Measurements from ENCODE around the gene PKIB. TPM values are rescaled to one million over a fixed set of nuclear protein-coding genes. Genes with fewer than 3 reads are reported as not detected.

The PKIB gene
- total and polyA plus RNA-seq, 2 donors (not counting 3 experiments of a cell fraction or from before 2014, with no cell fraction given): not detected

DNA sequence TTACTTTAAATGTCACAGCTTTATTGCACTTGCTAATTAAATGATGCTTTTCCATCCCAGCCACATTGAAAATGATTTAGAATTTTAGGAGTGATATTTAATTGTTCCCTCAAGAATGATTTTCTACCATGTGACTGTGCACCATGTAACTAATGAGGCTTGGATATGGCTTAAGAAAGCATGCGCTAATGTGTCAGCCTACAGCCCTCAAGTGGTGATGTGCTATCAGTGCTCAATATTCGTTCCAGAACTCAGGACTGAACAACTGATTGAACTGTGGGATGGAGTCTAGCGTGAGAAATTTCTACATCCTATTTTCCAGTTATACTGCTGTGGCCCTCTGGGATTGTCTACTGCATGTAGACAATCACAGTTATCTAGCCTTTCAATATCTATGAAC is 71.5 kb downstream of the PKIB start:
- Histone ChIP-seq H3K79me2 (ENCODE audit: control insufficient read depth, insufficient read depth, low read length) (no peaks in the 10 kb centered on the region), H3K9me3 (replicated peaks; ENCODE audit: control insufficient read depth, insufficient read depth, low read length) (no peaks in the 10 kb centered on the region), H3K4me3 (replicated peaks in 1 of 3; ENCODE audit: insufficient read depth in 1 of 3, low read depth in 1 of 3, low read length in 3 of 3) (no peak overlapping the region), H3K9ac (replicated peaks; ENCODE audit: extremely low read depth, insufficient read depth, low read length) (no peak overlapping the region), H3K4me2 (ENCODE audit: insufficient read depth, low read length) (no peak overlapping the region), H4K20me1 (replicated peaks; ENCODE audit: control insufficient read depth, extremely low read depth, insufficient read depth, low read length) (no peaks in the 10 kb centered on the region), H3K4me1 (ENCODE audit: control insufficient read depth, extremely low read depth, insufficient read depth, low read length) (no peaks in the 10 kb centered on the region), H3K27ac (ENCODE audit: insufficient read depth, low read depth, low read length) (no peak overlapping the region), H3K27me3 (ENCODE audit: control insufficient read depth in 2 of 2, insufficient read depth in 2 of 2, low read length in 2 of 2) (no peaks in the 10 kb centered on the region), H2AFZ (ENCODE audit: low read depth, low read length) (no peak overlapping the region), H3K9me1 (replicated peaks; ENCODE audit: control insufficient read depth, extremely low read depth, insufficient read depth, low read length) (no peaks in the 10 kb centered on the region), H3K36me3 (ENCODE audit: control insufficient read depth in 2 of 2, extremely low read depth in 1 of 2, insufficient read depth in 2 of 2, low read length in 2 of 2) (no peaks in the 10 kb centered on the region)
- ChIA-PET CTCF (no interaction called here), POLR2A (no interaction called here)
- TF ChIP-seq POLR2AphosphoS5 (IDR thresholded peaks at IDR 0.05; ENCODE audit: insufficient read depth, low read depth, low read length): no peak
- DNase-seq (ENCODE audit: low read depth, low spot score): no peak
- FAIRE-seq: no peak
- dilution Hi-C loops (cut with MboI; ENCODE audit: extremely low pct_ligation_motif_present, low sequenced_read_pairs) (no loop called here), intact Hi-C loops (cut with micrococcal nuclease) (no loop called here)
- no TSS peak for BruUV-seq (replicated peaks)

DNA sequence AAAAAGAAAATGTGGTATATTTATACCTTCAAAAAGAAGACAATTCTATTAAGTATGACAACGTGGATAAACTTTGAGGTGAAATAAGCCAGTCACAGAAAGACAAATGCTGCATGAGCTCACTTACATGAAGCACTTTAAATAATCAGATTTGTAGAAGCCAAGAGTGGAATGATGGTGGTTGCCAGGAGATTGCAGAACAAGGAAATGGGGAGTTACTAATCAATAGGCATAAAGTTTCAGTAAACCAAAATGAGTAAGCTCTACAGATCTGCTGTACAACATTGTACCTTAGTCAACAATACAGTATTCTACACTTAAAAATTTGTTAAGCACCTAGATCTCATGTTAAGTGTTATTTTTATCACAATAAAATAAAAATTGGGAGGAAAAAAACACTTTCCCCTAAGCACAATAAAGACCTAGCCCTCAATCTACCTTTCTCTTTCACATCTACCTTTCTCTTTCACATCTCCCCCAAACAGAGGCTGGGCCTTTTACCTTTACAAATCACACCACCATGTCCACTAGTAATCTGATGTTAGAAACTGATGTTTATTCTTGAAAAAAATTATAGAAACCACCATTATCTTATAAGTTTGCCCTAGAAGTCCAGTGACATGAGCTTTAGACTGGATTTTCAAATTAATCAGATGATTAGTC is 73.9 kb downstream of the PKIB start:
- FAIRE-seq: no peak
- no peaks in the 10 kb centered on the region for H3K4me1 ChIP-seq (ENCODE audit: control insufficient read depth, extremely low read depth, insufficient read depth, low read length)
- POLR2A ChIA-PET: no interaction called here
- no peak for DNase-seq (ENCODE audit: low read depth, low spot score)
- TF ChIP-seq, protein P1, sequence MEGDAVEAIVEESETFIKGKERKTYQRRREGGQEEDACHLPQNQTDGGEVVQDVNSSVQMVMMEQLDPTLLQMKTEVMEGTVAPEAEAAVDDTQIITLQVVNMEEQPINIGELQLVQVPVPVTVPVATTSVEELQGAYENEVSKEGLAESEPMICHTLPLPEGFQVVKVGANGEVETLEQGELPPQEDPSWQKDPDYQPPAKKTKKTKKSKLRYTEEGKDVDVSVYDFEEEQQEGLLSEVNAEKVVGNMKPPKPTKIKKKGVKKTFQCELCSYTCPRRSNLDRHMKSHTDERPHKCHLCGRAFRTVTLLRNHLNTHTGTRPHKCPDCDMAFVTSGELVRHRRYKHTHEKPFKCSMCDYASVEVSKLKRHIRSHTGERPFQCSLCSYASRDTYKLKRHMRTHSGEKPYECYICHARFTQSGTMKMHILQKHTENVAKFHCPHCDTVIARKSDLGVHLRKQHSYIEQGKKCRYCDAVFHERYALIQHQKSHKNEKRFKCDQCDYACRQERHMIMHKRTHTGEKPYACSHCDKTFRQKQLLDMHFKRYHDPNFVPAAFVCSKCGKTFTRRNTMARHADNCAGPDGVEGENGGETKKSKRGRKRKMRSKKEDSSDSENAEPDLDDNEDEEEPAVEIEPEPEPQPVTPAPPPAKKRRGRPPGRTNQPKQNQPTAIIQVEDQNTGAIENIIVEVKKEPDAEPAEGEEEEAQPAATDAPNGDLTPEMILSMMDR (IDR thresholded peaks at IDR 0.05; ENCODE audit: extremely low read depth in 1 of 2, insufficient read depth in 1 of 2, low read depth in 1 of 2, low read length in 2 of 2): no peak
- TF ChIP-seq POLR2A (IDR thresholded peaks at IDR 0.05; ENCODE audit: low read depth, low read length): no peak
- no peak for TF ChIP-seq MYC (IDR thresholded peaks at IDR 0.05; ENCODE audit: low read depth, low read length)
- TF ChIP-seq POLR2AphosphoS5 (IDR thresholded peaks at IDR 0.05; ENCODE audit: insufficient read depth, low read depth, low read length): no peak
- TF ChIP-seq, protein P2, sequence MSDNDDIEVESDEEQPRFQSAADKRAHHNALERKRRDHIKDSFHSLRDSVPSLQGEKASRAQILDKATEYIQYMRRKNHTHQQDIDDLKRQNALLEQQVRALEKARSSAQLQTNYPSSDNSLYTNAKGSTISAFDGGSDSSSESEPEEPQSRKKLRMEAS (IDR thresholded peaks at IDR 0.05; ENCODE audit: insufficient read depth, insufficient read length): no peak
- no peak for TF ChIP-seq EZH2 (IDR thresholded peaks at IDR 0.05; ENCODE audit: borderline replicate concordance, low read depth, low read length, severe bottlenecking)
- TF ChIP-seq JUN (IDR thresholded peaks at IDR 0.05; ENCODE audit: borderline replicate concordance, insufficient read depth, insufficient read length, low read depth): no peak
- TF ChIP-seq GATA2 (IDR thresholded peaks at IDR 0.05; ENCODE audit: insufficient read depth, insufficient read length, low read depth, low read length): no peak
- no peak for TF ChIP-seq FOS (IDR thresholded peaks at IDR 0.05; ENCODE audit: borderline replicate concordance, insufficient read depth, low read length)
- CTCF ChIA-PET: no interaction called here
- H4K20me1 ChIP-seq (replicated peaks; ENCODE audit: control insufficient read depth, extremely low read depth, insufficient read depth, low read length): no peaks in the 10 kb centered on the region
- H2AFZ ChIP-seq (ENCODE audit: low read depth, low read length): no peak overlapping the region
- H3K36me3 ChIP-seq (ENCODE audit: control insufficient read depth in 2 of 2, extremely low read depth in 1 of 2, insufficient read depth in 2 of 2, low read length in 2 of 2): no peaks in the 10 kb centered on the region
- H3K27me3 ChIP-seq (ENCODE audit: control insufficient read depth in 2 of 2, insufficient read depth in 2 of 2, low read length in 2 of 2): no peaks in the 10 kb centered on the region
- BruUV-seq (replicated peaks): no TSS peak
- H3K9me3 ChIP-seq (replicated peaks; ENCODE audit: control insufficient read depth, insufficient read depth, low read length): no peaks in the 10 kb centered on the region
- no peak overlapping the region for H3K9ac ChIP-seq (replicated peaks; ENCODE audit: extremely low read depth, insufficient read depth, low read length)
- intact Hi-C loops (cut with micrococcal nuclease): no loop called here
- H3K9me1 ChIP-seq (replicated peaks; ENCODE audit: control insufficient read depth, extremely low read depth, insufficient read depth, low read length): no peaks in the 10 kb centered on the region
- H3K79me2 ChIP-seq (ENCODE audit: control insufficient read depth, insufficient read depth, low read length): no peaks in the 10 kb centered on the region
- no peak overlapping the region for H3K4me3 ChIP-seq (replicated peaks in 1 of 3; ENCODE audit: insufficient read depth in 1 of 3, low read depth in 1 of 3, low read length in 3 of 3)
- no peak overlapping the region for H3K4me2 ChIP-seq (ENCODE audit: insufficient read depth, low read length)
- no peak overlapping the region for H3K27ac ChIP-seq (ENCODE audit: insufficient read depth, low read depth, low read length)
- dilution Hi-C loops (cut with MboI; ENCODE audit: extremely low pct_ligation_motif_present, low sequenced_read_pairs): no loop called here

Measured in endothelial cell of umbilical vein (primary cell).